Activated CD8-positive, alpha-beta T cell treated with anti-CD3 and anti-CD28 coated beads for 36 hours (primary cell): ENCODE data around the gene NME8. TPM values are rescaled to one million over a fixed set of nuclear protein-coding genes. Genes with fewer than 3 reads are reported as not detected.

Experiments
- ATAC-seq: fragments of 200-7000 bp; cut with Tn5 transposase; one replicate; pipeline ENCODE4 v1.10.0; 2021; ENCODE audit warnings: mild to moderate bottlenecking, moderate library complexity
- CTCF ChIA-PET: fragments of 350-600 bp; sonication (Branson Sonifier 250); formaldehyde crosslinking; loops from one replicate; lab custom pipeline; 2021; ENCODE audit warnings: antibody characterized with exemption; lab: Charles Lee
- POLR2A ChIA-PET: fragments of 350-600 bp; sonication (Branson Sonifier 250); formaldehyde crosslinking; loops from one replicate; lab custom pipeline; 2021; ENCODE audit warnings: antibody characterized with exemption; lab: Charles Lee
- DNase-seq: peaks from one replicate; pipeline ENCODE4 v3.0.0-alpha.2; 2020
- H3K27ac Mint-ChIP-seq: one replicate; pipeline ENCODE4 v1.8.0; 2021; ENCODE audit warnings: mild to moderate bottlenecking, mixed read lengths
- H3K27me3 Mint-ChIP-seq: one replicate; pipeline ENCODE4 v1.8.0; 2021; ENCODE audit warnings: mixed read lengths
- H3K36me3 Mint-ChIP-seq: one replicate; pipeline ENCODE4 v1.8.0; 2021; ENCODE audit warnings: low read depth, mixed read lengths
- H3K4me1 Mint-ChIP-seq: one replicate; pipeline ENCODE4 v1.8.0; 2021; ENCODE audit warnings: low read depth, mixed read lengths
- H3K4me3 Mint-ChIP-seq: one replicate; pipeline ENCODE4 v1.8.0; 2021; ENCODE audit warnings: mild to moderate bottlenecking, moderate library complexity, mixed read lengths
- H3K9me3 Mint-ChIP-seq: one replicate; pipeline ENCODE4 v1.8.0; 2021; ENCODE audit warnings: mixed read lengths
- CTCF ChIP-seq: fragments of 200-600 bp; IDR thresholded peaks from one replicate; pipeline ENCODE4 v1.8.0; 2022; ENCODE audit warnings: antibody characterized with exemption, mild to moderate bottlenecking
- intact Hi-C: fragments of 100-400 bp; cut with micrococcal nuclease; formaldehyde crosslinking; loops from one replicate; pipeline ENCODE4 v1.10.0; 2022
- total RNA-seq, 2 experiments: library from RNA; stranded (reverse); gene quantifications; one replicate each; pipeline ENCODE4 v1.2.3, GENCODE V29; 2021

The NME8 gene
- total RNA-seq, 2 experiments from 2014 or later: not detected

GRCh38 chr7:37899712-37900247, 51.4 kb downstream of the NME8 start:
- POLR2A ChIA-PET: no interaction called here
- no peaks in the 10 kb centered on the region for H3K9me3 Mint-ChIP-seq
- H3K4me3 Mint-ChIP-seq: no peak overlapping the region
- no peak overlapping the region for H3K27ac Mint-ChIP-seq
- no peaks in the 10 kb centered on the region for H3K4me1 Mint-ChIP-seq
- no peak for ATAC-seq
- CTCF ChIA-PET: interaction anchor here (0.9 to 1.1 kb wide), 2 partner anchors 18 to 316 kb away, joined by 4 to 5 read pairs; no protein-coding TSS in a partner anchor
- peaks cover 2% of the 10 kb centered on the region for H3K27me3 Mint-ChIP-seq
- intact Hi-C loops: loop anchor here (10.0 kb wide), 1 partner anchor 205 kb away; no protein-coding TSS in a partner anchor
- no peaks in the 10 kb centered on the region for H3K36me3 Mint-ChIP-seq
- no peak for DNase-seq
- no peak for TF ChIP-seq CTCF

DNA sequence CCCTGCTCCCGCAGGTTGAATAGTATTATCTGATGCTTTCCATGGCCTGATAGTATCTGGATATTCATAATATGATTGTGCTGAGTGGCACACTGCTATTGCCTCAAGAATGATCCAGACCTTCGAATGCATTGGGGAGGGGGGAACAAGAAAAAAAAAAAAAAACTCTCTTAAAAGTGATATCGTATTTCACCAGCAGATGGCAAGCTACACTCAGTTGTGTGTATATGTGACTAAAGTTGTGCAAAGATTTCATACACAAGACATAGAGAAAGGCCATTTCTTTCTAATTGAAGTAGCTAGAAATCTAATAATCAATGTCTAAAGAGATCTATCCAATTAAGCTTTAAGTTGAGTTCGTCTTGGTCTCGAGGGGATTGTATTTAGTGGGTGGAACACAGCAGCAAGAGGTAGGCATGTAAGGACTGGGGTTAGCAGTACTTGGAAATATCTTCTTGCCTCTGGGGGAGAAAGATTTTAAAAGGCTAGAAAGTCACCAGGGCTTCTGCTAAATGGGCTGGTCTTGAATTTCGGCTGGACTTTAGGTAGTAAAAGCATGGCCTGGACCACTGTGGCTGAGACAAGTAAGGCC, 52.9 kb downstream of the NME8 start:
- CTCF ChIA-PET: interaction anchor here (0.9 to 2.9 kb wide), 16 partner anchors 8 to 468 kb away, joined by 3 to 14 read pairs (median 4); partner anchors contain the start of gene SFRP4
- no peak for TF ChIP-seq CTCF
- H3K4me3 Mint-ChIP-seq: no peak overlapping the region
- peaks cover 2% of the 10 kb centered on the region for H3K27me3 Mint-ChIP-seq
- no peaks in the 10 kb centered on the region for H3K36me3 Mint-ChIP-seq
- POLR2A ChIA-PET: no interaction called here
- no peak for DNase-seq
- no peaks in the 10 kb centered on the region for H3K4me1 Mint-ChIP-seq
- no peak overlapping the region for H3K27ac Mint-ChIP-seq
- H3K9me3 Mint-ChIP-seq: no peaks in the 10 kb centered on the region
- intact Hi-C loops: loop anchor here (10.0 kb wide), 1 partner anchor 203 kb away; no protein-coding TSS in a partner anchor
- peak; percentile 42 for ATAC-seq

DNA sequence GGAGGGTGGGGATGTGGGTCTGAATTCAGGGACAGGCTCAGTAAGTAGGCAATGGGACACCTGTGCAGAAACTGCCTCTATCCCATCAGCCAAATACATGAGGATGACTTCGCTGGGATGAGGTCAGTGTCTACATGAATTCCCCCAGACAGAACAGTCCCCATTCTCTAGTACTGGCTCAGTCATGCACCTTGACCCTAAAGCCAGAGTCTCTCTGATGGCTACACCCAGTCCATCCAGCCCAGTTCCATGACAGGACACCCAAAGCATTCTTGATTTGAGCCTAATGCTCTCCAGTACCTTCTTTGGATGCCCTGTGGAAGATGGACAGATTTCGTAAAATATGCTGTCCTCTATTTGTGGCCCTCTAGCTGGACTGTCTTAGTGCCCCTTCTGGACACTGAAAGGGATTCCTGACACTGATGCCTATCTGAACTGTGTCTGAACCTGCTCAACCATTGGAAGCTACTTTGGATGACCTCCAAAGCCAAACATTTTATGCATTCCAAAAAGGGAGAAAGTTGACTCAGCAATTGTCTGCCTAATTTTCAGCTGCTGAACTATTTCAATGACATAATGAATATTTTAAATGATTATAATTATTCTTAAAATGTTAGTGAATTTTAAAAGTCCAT, 53.6 kb downstream of the NME8 start:
- Mint-ChIP-seq H3K27me3 (peaks cover 2% of the 10 kb centered on the region), H3K9me3 (no peaks in the 10 kb centered on the region), H3K27ac (no peak overlapping the region), H3K4me1 (no peaks in the 10 kb centered on the region), H3K4me3 (no peak overlapping the region), H3K36me3 (no peaks in the 10 kb centered on the region)
- CTCF ChIA-PET: interaction anchor here (0.9 to 2.9 kb wide), 16 partner anchors 7 to 468 kb away, joined by 3 to 14 read pairs (median 4); partner anchors contain the start of gene SFRP4
- TF ChIP-seq CTCF: no peak
- DNase-seq: no peak
- ATAC-seq: no peak
- POLR2A ChIA-PET: no interaction called here
- intact Hi-C loops: loop anchor here (10.0 kb wide), 1 partner anchor 203 kb away; no protein-coding TSS in a partner anchor

GRCh38 chr7:37908221-37908788, 59.9 kb downstream of the NME8 start:
- Mint-ChIP-seq H3K27ac (no peak overlapping the region), H3K4me3 (no peak overlapping the region), H3K27me3 (peaks cover 12% of the 10 kb centered on the region), H3K36me3 (no peaks in the 10 kb centered on the region), H3K4me1 (no peaks in the 10 kb centered on the region), H3K9me3 (no peaks in the 10 kb centered on the region)
- CTCF ChIA-PET: interaction anchor here (0.6 to 3.2 kb wide), 3 partner anchors 10 to 197 kb away, joined by 3 to 20 read pairs (median 3); partner anchors contain the start of gene SFRP4
- no peak for TF ChIP-seq CTCF
- DNase-seq: no peak
- POLR2A ChIA-PET: no interaction called here
- no peak for ATAC-seq
- intact Hi-C loops: loop anchor here (10.0 kb wide), 1 partner anchor 196 kb away; no protein-coding TSS in a partner anchor
